ENCODE data around the gene NRIP1.

DNA sequence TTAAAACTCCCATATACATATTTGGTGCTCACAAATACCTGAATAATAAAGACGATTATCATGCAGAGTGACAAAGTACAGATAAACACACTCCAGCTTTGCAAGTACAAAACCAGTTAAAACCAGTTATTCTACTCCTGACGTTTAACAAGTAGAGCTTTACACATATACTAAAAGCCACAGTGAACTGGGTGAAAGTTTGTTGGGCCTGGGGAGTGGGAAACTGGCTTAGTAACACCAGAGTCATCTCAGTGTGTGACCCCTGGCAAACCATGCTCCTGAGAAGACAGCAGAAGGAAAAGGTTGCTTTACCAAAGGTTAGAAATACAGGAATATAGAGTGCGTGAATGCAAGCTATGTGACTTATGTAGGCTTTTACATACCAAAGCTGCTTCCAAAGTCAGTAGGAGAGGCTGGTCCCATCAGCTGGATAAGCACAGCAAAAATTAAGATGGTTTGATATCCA is 148.1 kb downstream of the NRIP1 start:
- no peak for TF ChIP-seq EP300 (IDR thresholded peaks at IDR 0.05; ENCODE audit: low read length)
- no peak for TF ChIP-seq ZKSCAN3 (CRISPR knock-in tag; IDR thresholded peaks at IDR 0.05)
- no peak for TF ChIP-seq PHF8 (IDR thresholded peaks at IDR 0.05; ENCODE audit: borderline replicate concordance, low read length)
- TF ChIP-seq CTCF (IDR thresholded peaks at IDR 0.05 in 2 of 3, conservative IDR thresholded peaks at IDR 0.05 in 1 of 3; ENCODE audit: insufficient read depth in 2 of 3, low read depth in 1 of 3, low read length in 3 of 3) = no peak
- no peak for TF ChIP-seq ARID2 (IDR thresholded peaks at IDR 0.05)
- no peak for TF ChIP-seq ETS1 (conservative IDR thresholded peaks at IDR 0.05; ENCODE audit: control insufficient read depth, low read depth, low read length)
- TF ChIP-seq TFAM (CRISPR knock-in tag; conservative IDR thresholded peaks at IDR 0.05) = no peak
- no peak for TF ChIP-seq CHD2 (IDR thresholded peaks at IDR 0.05; ENCODE audit: low read depth, low read length)

Measured in K562 (cell line).